Endothelial cell (in vitro differentiated cells): ENCODE data around the gene CNOT2. TPM values are rescaled to one million over a fixed set of nuclear protein-coding genes. Genes with fewer than 3 reads are reported as not detected.

Experiments used
- DNase-seq: peaks from one replicate; pipeline ENCODE4 v3.0.0; 2021; ENCODE audit warnings: low spot score
- H3K27ac Mint-ChIP-seq: one replicate; pipeline ENCODE4 v1.8.0; 2021; ENCODE audit warnings: mixed read lengths, inconsistent platforms; ENCODE audit not compliant: unreplicated experiment
- H3K27me3 Mint-ChIP-seq: one replicate; pipeline ENCODE4 v1.8.0; 2021; ENCODE audit warnings: mild to moderate bottlenecking, moderate library complexity, mixed read lengths, inconsistent platforms; ENCODE audit not compliant: unreplicated experiment
- H3K36me3 Mint-ChIP-seq: one replicate; pipeline ENCODE4 v1.8.0; 2021; ENCODE audit warnings: mild to moderate bottlenecking, low read depth, mixed read lengths, inconsistent platforms; ENCODE audit not compliant: unreplicated experiment
- H3K4me1 Mint-ChIP-seq: one replicate; pipeline ENCODE4 v1.8.0; 2021; ENCODE audit warnings: mild to moderate bottlenecking, mixed read lengths, inconsistent platforms; ENCODE audit not compliant: unreplicated experiment
- H3K4me3 Mint-ChIP-seq: one replicate; pipeline ENCODE4 v1.8.0; 2021; ENCODE audit warnings: mild to moderate bottlenecking, mixed read lengths, inconsistent platforms; ENCODE audit not compliant: unreplicated experiment
- H3K9me3 Mint-ChIP-seq: one replicate; pipeline ENCODE4 v1.8.0; 2021; ENCODE audit warnings: mixed read lengths, inconsistent platforms; ENCODE audit not compliant: unreplicated experiment
- total RNA-seq: library from RNA; stranded (reverse); fragmentation: NEBNext Ultra II Directional; extraction: Animal tissue kit (Norgen Biotek cat#: 25700); gene quantifications from one replicate; pipeline ENCODE4 v1.2.1, GENCODE V29; 2021; ENCODE audit not compliant: unreplicated experiment
- TF ChIP-seq, protein P1 (sequence below): fragments of 200-600 bp; sonication (generic); IDR thresholded peaks from one replicate; pipeline ENCODE4 v1.5.0; 2021; ENCODE audit warnings: antibody characterized with exemption; ENCODE audit not compliant: unreplicated experiment

Gene CNOT2
- total RNA-seq, 1 donor from 2014 or later: 136 TPM

DNA sequence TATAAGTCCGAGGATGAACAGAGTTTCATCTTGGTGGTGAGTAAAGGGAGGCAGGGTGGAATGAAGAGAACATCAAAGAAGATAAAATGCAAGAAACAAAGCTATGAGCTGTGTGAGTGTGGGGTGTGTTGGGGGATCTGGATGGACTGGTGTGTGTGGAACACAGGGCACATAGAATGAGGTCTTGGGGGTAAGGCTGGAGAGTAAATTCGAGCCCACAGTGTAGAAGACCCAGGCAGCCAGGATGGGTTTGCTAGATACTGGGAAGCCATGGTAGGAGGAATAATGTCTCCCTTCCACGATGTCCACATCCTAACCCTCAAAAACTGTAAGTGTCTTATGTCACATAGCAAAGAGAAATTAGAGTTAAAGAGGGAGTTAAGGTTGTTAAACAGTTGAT is 129.6 kb downstream of the CNOT2 start:
- TF ChIP-seq, protein P1, sequence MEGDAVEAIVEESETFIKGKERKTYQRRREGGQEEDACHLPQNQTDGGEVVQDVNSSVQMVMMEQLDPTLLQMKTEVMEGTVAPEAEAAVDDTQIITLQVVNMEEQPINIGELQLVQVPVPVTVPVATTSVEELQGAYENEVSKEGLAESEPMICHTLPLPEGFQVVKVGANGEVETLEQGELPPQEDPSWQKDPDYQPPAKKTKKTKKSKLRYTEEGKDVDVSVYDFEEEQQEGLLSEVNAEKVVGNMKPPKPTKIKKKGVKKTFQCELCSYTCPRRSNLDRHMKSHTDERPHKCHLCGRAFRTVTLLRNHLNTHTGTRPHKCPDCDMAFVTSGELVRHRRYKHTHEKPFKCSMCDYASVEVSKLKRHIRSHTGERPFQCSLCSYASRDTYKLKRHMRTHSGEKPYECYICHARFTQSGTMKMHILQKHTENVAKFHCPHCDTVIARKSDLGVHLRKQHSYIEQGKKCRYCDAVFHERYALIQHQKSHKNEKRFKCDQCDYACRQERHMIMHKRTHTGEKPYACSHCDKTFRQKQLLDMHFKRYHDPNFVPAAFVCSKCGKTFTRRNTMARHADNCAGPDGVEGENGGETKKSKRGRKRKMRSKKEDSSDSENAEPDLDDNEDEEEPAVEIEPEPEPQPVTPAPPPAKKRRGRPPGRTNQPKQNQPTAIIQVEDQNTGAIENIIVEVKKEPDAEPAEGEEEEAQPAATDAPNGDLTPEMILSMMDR: no peak
- H3K4me3 Mint-ChIP-seq: no peak overlapping the region
- H3K9me3 Mint-ChIP-seq: no peaks in the 10 kb centered on the region
- H3K4me1 Mint-ChIP-seq: peaks cover 11% of the 10 kb centered on the region
- peaks cover 21% of the 10 kb centered on the region for H3K36me3 Mint-ChIP-seq
- H3K27me3 Mint-ChIP-seq: no peaks in the 10 kb centered on the region
- H3K27ac Mint-ChIP-seq: no peak overlapping the region
- DNase-seq: no peak

DNA sequence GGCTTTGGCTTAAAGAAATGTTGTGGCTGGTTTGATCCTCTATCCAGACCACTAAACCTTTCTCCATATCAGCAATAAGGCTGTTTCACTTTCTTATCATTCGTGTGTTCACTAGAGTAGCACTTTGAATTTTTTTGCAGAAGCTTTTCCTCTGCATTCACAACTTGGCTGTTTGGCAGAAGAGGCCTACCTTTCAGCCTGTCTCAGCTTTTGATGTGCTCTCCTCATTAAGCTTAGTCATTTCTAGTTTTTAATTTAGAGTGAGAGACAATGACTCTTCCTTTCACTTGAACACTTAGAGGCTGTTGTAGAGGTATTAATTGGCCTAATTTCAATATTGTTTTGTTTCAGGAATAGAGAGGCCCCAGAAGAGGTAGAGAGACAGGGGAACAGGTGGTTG is 136.6 kb downstream of the CNOT2 start:
- no peak overlapping the region for H3K27ac Mint-ChIP-seq
- peaks cover 21% of the 10 kb centered on the region for H3K36me3 Mint-ChIP-seq
- peaks cover 2% of the 10 kb centered on the region for H3K27me3 Mint-ChIP-seq
- TF ChIP-seq, protein P1: no peak
- H3K4me1 Mint-ChIP-seq: peaks cover 2% of the 10 kb centered on the region
- H3K9me3 Mint-ChIP-seq: no peaks in the 10 kb centered on the region
- no peak for DNase-seq
- no peak overlapping the region for H3K4me3 Mint-ChIP-seq

DNA sequence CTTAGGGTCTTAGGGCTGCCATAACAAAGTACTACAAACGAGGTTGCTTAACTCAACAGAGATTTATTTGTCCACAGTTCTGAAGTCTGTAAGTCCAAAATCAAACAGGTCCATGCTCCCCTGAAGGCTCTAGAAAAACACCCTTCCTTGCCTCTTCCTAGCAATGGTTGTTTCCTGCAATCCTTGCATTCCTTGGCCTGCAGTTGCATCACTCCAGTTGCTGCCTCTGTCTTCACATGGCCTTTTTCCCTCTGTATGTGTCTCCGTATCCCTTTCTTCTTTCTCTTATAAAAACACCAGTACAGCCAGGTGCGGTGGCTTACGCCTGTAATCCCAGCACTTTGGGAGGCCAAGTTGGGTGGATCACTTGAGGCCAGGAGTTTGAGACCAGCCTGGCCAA is 140.3 kb downstream of the CNOT2 start:
- H3K9me3 Mint-ChIP-seq: no peaks in the 10 kb centered on the region
- peaks cover 17% of the 10 kb centered on the region for H3K36me3 Mint-ChIP-seq
- H3K4me1 Mint-ChIP-seq: peaks cover 2% of the 10 kb centered on the region
- H3K27me3 Mint-ChIP-seq: peaks cover 4% of the 10 kb centered on the region
- H3K27ac Mint-ChIP-seq: no peak overlapping the region
- H3K4me3 Mint-ChIP-seq: no peak overlapping the region
- DNase-seq: no peak
- TF ChIP-seq, protein P1: no peak

DNA sequence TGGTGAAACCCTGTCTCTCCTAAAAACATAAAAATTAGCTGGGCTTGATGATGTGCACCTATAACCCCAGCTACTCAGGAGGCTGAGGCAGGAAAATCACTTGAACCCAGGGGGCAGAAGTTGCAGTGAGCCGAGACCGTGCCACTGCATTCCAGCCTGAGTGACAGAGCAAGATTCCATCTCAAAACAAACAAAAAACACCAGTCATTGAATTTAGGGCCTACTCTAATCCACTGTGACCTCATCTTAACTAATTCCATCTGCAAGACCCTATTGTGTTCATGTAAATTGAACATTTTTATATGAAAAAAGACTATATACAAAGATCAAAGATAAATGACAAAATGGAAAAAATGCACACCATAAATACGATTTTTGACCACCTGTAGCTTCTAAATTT is 140.7 kb downstream of the CNOT2 start:
- no peak overlapping the region for H3K27ac Mint-ChIP-seq
- peaks cover 2% of the 10 kb centered on the region for H3K4me1 Mint-ChIP-seq
- no peaks in the 10 kb centered on the region for H3K9me3 Mint-ChIP-seq
- no peak overlapping the region for H3K4me3 Mint-ChIP-seq
- no peak for DNase-seq
- TF ChIP-seq, protein P1: no peak
- H3K36me3 Mint-ChIP-seq: peaks cover 18% of the 10 kb centered on the region
- peaks cover 4% of the 10 kb centered on the region for H3K27me3 Mint-ChIP-seq

DNA sequence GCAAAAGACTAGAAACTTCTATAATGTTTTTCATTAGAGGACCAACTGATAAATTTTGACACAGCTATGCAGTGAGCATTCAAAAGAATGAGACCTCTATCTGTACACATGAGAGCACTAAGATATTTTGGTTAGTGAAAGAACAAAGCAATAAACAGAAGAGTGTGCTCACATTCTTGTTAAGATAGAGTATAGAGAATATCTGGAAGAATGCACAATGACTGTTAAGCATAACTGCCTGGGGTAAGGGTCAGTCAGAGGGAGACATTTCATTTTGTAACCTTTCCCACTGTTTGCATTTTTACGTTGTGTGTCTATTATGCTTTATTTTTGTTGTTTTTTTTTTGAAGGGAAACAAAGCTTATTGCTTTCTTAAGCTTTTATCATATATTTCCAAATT is 143.5 kb downstream of the CNOT2 start:
- DNase-seq: no peak
- H3K36me3 Mint-ChIP-seq: peaks cover 30% of the 10 kb centered on the region

More for the DNA sequence above, 143.5 kb downstream of the CNOT2 start:
- H3K4me3 Mint-ChIP-seq: no peak overlapping the region
- peaks cover 4% of the 10 kb centered on the region for H3K27me3 Mint-ChIP-seq
- TF ChIP-seq, protein P1: no peak
- H3K27ac Mint-ChIP-seq: no peak overlapping the region
- H3K9me3 Mint-ChIP-seq: peaks cover 6% of the 10 kb centered on the region
- H3K4me1 Mint-ChIP-seq: no peaks in the 10 kb centered on the region
